ENCODE measurements around the gene SLC26A11. TPM values are rescaled to one million over a fixed set of nuclear protein-coding genes. Genes with fewer than 3 reads are reported as not detected.

SLC26A11 gene
- total and polyA plus RNA-seq, 2 of the 13 experiments (the other 11 are each of a cell fraction or from before 2014, with no cell fraction given), result 8.7 to 13.2 TPM

- TF ChIP-seq, protein P1, sequence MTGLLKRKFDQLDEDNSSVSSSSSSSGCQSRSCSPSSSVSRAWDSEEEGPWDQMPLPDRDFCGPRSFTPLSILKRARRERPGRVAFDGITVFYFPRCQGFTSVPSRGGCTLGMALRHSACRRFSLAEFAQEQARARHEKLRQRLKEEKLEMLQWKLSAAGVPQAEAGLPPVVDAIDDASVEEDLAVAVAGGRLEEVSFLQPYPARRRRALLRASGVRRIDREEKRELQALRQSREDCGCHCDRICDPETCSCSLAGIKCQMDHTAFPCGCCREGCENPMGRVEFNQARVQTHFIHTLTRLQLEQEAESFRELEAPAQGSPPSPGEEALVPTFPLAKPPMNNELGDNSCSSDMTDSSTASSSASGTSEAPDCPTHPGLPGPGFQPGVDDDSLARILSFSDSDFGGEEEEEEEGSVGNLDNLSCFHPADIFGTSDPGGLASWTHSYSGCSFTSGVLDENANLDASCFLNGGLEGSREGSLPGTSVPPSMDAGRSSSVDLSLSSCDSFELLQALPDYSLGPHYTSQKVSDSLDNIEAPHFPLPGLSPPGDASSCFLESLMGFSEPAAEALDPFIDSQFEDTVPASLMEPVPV (CRISPR knock-in tag; IDR thresholded peaks at IDR 0.05), result no peak
- no peak for TF ChIP-seq RNF2 (conservative IDR thresholded peaks at IDR 0.05; ENCODE audit: low read depth)
- 0 out of 2 replicates have a peak, but pooled peaks have one; percentile 72 for TF ChIP-seq SNAI1 (CRISPR knock-in tag; IDR thresholded peaks at IDR 0.05; ENCODE audit: borderline replicate concordance)
- TF ChIP-seq ZNF20 (CRISPR knock-in tag; IDR thresholded peaks at IDR 0.05), result no peak
- no peak for TF ChIP-seq TFE3 (CRISPR knock-in tag; IDR thresholded peaks at IDR 0.05)
- TF ChIP-seq, protein P2, sequence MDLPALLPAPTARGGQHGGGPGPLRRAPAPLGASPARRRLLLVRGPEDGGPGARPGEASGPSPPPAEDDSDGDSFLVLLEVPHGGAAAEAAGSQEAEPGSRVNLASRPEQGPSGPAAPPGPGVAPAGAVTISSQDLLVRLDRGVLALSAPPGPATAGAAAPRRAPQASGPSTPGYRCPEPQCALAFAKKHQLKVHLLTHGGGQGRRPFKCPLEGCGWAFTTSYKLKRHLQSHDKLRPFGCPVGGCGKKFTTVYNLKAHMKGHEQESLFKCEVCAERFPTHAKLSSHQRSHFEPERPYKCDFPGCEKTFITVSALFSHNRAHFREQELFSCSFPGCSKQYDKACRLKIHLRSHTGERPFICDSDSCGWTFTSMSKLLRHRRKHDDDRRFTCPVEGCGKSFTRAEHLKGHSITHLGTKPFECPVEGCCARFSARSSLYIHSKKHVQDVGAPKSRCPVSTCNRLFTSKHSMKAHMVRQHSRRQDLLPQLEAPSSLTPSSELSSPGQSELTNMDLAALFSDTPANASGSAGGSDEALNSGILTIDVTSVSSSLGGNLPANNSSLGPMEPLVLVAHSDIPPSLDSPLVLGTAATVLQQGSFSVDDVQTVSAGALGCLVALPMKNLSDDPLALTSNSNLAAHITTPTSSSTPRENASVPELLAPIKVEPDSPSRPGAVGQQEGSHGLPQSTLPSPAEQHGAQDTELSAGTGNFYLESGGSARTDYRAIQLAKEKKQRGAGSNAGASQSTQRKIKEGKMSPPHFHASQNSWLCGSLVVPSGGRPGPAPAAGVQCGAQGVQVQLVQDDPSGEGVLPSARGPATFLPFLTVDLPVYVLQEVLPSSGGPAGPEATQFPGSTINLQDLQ (CRISPR knock-in tag; IDR thresholded peaks at IDR 0.05), result 0 out of 2 replicates have a peak, but pooled peaks have one; percentile 62
- no peak for TF ChIP-seq ZNF777 (CRISPR knock-in tag; IDR thresholded peaks at IDR 0.05)
- 0 out of 2 replicates have a peak, but pooled peaks have one; percentile 53 for TF ChIP-seq ZNF235 (CRISPR knock-in tag; IDR thresholded peaks at IDR 0.05; ENCODE audit: borderline replicate concordance)
- no peak for TF ChIP-seq ZNF432 (CRISPR knock-in tag; IDR thresholded peaks at IDR 0.05; ENCODE audit: borderline replicate concordance)
- peak; percentile 10; the same call in 1 of the 2 replicates for TF ChIP-seq STAG1 (CRISPR knock-in tag; IDR thresholded peaks at IDR 0.05)
- TF ChIP-seq ZNF883 (CRISPR knock-in tag; IDR thresholded peaks at IDR 0.05; ENCODE audit: not compliant biosample characterization), result peak; percentile 27
- TF ChIP-seq ZNF354B (CRISPR knock-in tag; IDR thresholded peaks at IDR 0.05), result no peak
- peak; percentile 70; the same call in 1 of the 2 replicates for TF ChIP-seq ZNF276 (CRISPR knock-in tag; IDR thresholded peaks at IDR 0.05; ENCODE audit: low read depth)
- TF ChIP-seq ZNF788 (CRISPR knock-in tag; IDR thresholded peaks at IDR 0.05; ENCODE audit: borderline replicate concordance), result no peak
- TF ChIP-seq, protein P3, sequence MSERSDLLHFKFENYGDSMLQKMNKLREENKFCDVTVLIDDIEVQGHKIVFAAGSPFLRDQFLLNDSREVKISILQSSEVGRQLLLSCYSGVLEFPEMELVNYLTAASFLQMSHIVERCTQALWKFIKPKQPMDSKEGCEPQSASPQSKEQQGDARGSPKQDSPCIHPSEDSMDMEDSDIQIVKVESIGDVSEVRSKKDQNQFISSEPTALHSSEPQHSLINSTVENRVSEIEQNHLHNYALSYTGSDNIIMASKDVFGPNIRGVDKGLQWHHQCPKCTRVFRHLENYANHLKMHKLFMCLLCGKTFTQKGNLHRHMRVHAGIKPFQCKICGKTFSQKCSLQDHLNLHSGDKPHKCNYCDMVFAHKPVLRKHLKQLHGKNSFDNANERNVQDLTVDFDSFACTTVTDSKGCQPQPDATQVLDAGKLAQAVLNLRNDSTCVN (CRISPR knock-in tag; IDR thresholded peaks at IDR 0.05; ENCODE audit: borderline replicate concordance), result no peak
- no peak; the same call in 1 of the 2 replicates for TF ChIP-seq ZNF616 (CRISPR knock-in tag; IDR thresholded peaks at IDR 0.05; ENCODE audit: low read depth)
- no peak for TF ChIP-seq ZNF549 (CRISPR knock-in tag; IDR thresholded peaks at IDR 0.05)
- TF ChIP-seq MAFG (CRISPR knock-in tag; IDR thresholded peaks at IDR 0.05), result no peak
- no peak for TF ChIP-seq NFE2L1 (CRISPR knock-in tag; IDR thresholded peaks at IDR 0.05; ENCODE audit: borderline replicate concordance)
These were observed at the start of gene SLC26A11, which contains the start of gene SGSH (continued) for GRCh38 chr17:80220054-80220735.

All from HepG2 (cell line).